NCI-H82 treated with DMSO at 0.1 percent for 48 hours (cell line): Measurements from ENCODE around the gene NBEA.
"Not testable (repeated sequence)": the region's sequence is repeated elsewhere in the genome, so short reads cannot be mapped to it uniquely, and the experiment has no call there.

Experiments
- DNase-seq: peaks from one replicate; lab custom pipeline; 2025; ENCODE audit not compliant: unreplicated experiment; lab: John Stamatoyannopoulos, UW

Gene NBEA, protein sequence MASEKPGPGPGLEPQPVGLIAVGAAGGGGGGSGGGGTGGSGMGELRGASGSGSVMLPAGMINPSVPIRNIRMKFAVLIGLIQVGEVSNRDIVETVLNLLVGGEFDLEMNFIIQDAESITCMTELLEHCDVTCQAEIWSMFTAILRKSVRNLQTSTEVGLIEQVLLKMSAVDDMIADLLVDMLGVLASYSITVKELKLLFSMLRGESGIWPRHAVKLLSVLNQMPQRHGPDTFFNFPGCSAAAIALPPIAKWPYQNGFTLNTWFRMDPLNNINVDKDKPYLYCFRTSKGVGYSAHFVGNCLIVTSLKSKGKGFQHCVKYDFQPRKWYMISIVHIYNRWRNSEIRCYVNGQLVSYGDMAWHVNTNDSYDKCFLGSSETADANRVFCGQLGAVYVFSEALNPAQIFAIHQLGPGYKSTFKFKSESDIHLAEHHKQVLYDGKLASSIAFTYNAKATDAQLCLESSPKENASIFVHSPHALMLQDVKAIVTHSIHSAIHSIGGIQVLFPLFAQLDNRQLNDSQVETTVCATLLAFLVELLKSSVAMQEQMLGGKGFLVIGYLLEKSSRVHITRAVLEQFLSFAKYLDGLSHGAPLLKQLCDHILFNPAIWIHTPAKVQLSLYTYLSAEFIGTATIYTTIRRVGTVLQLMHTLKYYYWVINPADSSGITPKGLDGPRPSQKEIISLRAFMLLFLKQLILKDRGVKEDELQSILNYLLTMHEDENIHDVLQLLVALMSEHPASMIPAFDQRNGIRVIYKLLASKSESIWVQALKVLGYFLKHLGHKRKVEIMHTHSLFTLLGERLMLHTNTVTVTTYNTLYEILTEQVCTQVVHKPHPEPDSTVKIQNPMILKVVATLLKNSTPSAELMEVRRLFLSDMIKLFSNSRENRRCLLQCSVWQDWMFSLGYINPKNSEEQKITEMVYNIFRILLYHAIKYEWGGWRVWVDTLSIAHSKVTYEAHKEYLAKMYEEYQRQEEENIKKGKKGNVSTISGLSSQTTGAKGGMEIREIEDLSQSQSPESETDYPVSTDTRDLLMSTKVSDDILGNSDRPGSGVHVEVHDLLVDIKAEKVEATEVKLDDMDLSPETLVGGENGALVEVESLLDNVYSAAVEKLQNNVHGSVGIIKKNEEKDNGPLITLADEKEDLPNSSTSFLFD (N-terminal part only)

DNA sequence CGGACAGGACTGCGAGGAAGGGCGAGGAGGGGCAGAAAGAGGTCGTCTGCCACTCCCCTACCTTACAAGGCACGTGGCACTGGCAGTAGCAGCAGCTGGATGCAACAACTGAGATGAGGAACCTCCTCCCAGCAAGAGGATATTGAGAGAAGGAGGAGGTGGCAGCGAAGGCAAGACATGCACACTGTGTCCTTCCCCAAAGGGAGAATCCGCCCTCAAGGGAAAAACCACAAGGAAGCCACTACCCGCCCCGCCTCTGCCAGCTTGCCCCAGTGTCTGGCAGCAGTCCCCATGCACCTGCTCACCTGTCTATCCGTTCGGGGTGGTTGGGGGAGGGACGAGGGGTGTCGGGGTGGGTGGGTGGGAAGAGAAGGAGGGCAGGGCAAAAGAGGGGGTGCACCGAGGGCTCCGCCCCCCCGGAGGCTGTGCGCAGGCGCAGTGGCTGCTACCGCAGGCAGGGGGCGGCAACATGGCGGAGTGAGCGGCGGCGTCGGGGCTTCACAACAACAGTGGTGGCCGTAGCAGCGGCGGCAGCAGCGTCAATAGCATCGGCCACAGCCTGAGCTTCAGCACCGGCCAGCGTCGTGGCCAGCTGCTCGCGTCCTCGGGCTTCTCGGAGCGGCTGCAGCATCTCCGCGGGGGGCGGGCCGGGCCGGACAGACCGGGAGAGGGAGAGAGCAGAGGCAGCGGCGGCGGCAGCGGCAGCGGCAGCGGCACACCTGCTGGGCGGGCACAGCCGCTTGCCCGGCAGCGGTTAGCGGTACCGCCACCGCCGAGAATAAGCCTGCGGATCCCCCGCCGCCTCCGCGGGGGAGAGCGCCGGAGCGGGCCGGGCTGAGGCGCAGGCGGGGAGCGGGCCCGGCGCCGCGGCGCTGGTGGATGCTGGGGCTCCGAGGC lies at the start of gene NBEA:
TSS of gene NBEA (plus strand) at position 436 of the 897 bp plus-strand sequence. CDS start 551 bp downstream, outside the sequence.
- peak; percentile 63 for DNase-seq

DNA sequence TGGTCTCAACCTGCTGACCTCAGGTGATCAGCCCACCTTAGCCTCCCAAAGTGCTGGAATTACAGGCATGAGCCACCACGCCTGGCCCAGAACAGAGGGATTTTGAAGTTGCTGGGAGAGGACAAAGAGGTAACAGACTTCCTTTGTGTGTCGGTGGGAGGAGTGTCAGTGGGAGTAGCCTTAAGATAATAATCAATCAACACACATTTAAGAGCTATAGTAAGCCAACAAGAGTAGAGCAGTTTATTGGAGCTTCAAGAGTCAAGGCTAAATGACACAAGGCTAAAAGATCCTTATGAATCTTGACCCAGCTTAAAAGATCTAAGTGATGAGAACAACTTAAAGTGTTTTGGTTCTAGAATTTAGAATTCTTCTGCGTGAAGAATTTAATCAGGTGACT lies 47.3 kb upstream of the NBEA start:
- no peak for DNase-seq

- DNase-seq: no peak
These were observed 44.9 kb upstream of the NBEA start for GRCh38 chr13:34897220-34897619.

- no peak for DNase-seq
These were observed 42.2 kb upstream of the NBEA start for GRCh38 chr13:34899888-34900287.

DNA sequence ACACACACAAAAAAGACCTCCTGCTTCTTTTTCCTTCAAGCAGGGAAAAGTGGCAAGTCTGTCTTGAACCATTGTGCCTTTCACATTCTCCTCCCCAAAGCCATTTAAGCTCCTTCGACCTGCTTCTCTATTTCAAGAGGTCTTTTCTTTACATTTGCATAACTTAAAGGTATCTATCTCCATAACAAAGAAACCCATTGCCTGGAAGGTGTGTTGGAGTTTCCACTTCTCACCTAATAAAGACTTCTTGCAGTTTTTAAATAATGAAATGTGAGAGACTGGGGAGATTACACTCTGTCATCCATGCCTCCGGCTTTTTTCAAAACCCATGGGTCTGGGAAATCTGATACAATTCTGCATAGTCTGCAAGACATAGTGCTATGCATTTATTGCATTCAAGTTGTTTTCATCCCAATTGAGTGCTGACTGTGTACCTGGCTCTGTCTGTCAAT lies 41.8 kb upstream of the NBEA start:
- DNase-seq: no peak

DNA sequence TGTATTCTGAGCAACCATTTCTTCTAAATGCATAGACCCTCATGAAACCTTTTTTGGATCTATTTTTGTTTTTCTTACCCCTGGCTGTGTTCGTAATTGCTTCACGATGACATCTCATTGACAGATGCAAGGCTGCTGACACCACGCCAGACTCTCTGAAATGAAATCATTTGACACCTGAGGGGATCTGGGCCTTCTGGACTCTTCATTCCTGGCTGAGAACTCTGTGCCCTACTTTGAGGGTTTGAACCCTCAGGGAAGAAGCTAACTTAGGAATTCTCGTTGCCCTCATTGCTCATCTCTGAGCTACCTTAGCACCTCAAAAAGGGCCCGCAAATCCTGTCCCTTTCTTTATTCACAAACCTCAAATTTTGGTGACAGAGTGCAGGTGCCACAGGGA lies 40.5 kb upstream of the NBEA start:
- DNase-seq: no peak

- no peak for DNase-seq
These were observed 30.9 kb upstream of the NBEA start for GRCh38 chr13:34911159-34911558.

- DNase-seq: peak; percentile 42
These were observed 29.0 kb upstream of the NBEA start for GRCh38 chr13:34913040-34913439.

GRCh38 chr13:34914416-34914815 lies 27.7 kb upstream of the NBEA start:
- no peak for DNase-seq

GRCh38 chr13:34926508-34926907 lies 15.6 kb upstream of the NBEA start:
- DNase-seq: no peak

DNA sequence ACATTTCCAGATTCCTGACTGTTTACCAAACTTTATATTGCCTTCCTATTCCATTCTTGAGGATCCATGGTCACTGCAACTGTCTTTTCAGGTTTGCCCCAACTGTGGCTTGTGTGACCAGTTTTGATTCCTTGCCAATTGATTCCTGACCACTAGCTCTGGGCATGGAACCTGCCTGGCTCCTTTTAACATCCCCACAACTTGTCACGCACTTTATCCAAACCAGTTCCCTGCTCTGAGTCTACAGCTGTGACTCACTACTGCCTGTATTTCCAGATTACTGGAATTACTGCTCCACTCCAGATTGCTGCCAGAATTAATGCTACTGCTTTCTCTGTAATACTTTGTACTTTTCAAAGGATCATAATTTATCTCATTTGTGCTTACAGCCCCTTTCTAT lies 13.4 kb upstream of the NBEA start:
- not testable (repeated sequence) for DNase-seq

GRCh38 chr13:34931572-34931971 lies 10.5 kb upstream of the NBEA start:
- no peak for DNase-seq

- DNase-seq: no peak
These were observed 8.7 kb upstream of the NBEA start for GRCh38 chr13:34933349-34933748.

DNA sequence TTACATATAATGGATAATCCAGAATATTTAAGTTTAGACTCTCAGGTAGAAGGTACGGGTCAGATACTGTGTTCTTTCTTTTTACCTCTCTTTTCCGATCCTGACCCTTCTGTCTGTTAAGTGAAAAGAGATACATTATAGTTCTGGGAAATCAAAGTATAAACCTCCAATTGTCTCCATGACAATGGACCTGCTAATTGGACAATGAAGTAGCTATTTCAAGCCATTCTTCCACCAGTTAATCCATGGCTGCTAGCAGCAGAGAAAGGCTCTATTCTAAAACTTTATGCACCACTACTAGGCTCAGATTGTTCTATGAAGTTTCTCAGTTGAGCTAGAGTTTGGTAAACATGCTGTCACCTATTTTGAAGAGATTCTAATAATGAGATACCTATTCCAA lies 8.3 kb upstream of the NBEA start:
- no peak for DNase-seq

DNA sequence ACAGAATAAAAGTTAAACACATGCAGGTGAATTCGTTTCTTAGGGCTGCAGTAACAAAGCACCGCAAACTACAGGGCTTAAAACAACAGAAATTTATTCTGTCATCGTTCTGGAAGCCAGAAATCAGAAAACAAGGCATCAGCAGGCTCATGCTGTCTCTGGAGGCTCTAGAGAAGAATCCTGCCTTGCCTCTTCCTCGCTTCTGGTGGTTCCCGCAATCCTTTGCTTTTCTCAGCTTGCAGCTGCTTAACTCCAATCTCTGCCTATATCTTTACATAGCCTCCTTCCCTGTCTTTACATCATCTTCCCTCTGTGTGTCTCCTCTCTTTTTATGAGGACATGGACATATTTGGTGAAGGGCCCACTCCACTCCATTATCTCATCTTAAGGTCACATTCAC lies 6.2 kb upstream of the NBEA start:
- DNase-seq: no peak

DNA sequence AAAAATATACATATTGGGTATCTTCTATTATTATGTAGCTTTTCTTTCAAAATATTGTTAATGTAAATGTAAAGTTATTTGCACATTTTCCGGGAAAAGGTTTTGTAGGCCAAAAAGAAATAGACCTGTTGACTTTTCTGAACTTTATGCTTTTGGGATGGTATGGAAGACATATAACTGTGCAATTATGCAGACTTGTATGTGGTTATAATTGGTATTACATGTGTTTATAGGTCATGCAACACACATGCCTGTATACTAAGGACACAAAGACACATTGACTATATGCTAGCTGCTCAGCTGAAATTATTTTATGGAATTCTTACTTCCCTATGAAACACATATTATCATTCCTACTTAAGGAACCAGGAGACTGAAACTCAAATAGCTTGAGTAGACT lies 2.3 kb upstream of the NBEA start:
- no peak for DNase-seq

DNA sequence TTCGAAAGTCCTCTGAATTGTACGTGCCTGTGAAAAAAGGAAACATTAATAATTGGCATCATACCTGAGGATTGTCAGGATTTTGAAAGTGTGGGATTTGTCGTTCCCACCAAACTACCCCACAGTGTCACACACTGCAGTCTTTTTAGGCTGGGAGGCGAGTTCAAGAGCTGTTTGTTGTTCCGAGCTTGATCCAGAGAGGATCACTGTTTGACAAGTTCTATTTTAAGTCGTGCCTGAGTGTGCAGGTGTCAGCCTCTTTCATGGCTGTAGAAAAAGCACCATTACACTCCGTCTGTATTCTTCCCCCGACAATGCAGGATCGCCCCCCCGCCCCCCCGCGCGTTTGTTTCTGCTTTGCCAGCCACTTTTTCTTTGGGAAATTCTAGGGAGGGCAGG lies 635 bp upstream of the NBEA start:
- no peak for DNase-seq

DNA sequence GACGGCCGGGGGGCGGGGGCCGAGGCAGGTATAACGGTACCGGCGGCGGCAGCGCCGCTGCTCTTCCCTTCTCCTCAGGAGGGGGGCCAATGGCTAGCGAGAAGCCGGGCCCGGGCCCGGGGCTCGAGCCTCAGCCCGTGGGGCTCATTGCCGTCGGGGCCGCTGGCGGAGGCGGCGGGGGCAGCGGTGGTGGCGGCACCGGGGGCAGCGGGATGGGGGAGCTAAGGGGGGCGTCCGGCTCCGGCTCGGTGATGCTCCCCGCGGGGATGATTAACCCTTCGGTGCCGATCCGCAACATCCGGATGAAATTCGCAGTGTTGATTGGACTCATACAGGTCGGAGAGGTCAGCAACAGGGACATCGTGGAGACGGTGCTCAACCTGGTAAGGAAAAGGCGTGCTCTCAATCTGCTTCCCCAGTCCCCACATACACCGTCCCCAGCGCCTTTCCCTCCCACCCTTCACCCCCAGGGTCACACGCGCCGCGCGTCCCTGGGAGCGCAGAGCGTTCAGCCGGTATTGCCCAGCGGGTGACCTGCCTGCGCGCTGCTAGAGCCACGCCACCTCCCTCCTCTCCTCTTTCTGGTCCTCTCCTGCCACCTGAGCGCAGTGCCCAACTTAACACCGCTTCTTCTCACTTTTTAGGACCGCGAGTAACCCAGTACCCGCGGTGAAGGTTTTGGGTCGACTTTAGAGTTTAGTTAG lies 814 bp downstream of the NBEA start:
- peak; percentile 36 for DNase-seq

GRCh38 chr13:34943436-34944273 lies 1.6 kb downstream of the NBEA start:
- DNase-seq: no peak
